ENCODE data around the gene AP3D1.
"Not testable (repeated sequence)": the region's sequence is repeated elsewhere in the genome, so short reads cannot be mapped to it uniquely, and the experiment has no call there.

Gene AP3D1

GRCh38 chr19:2149980-2150793, 1.2 kb downstream of the AP3D1 start:
- no peak for FAIRE-seq

- FAIRE-seq = no peak
These were observed 2.8 kb downstream of the AP3D1 start for GRCh38 chr19:2148482-2149135.

- no peak for FAIRE-seq
These were observed 5.5 kb downstream of the AP3D1 start for GRCh38 chr19:2145831-2146241.

GRCh38 chr19:2144190-2144589, 7.2 kb downstream of the AP3D1 start:
- no peak for FAIRE-seq

GRCh38 chr19:2142173-2142829, 9.1 kb downstream of the AP3D1 start:
- no peak for FAIRE-seq

- FAIRE-seq = no peak
These were observed 11.2 kb downstream of the AP3D1 start for GRCh38 chr19:2140138-2140569.

GRCh38 chr19:2139385-2140137, 11.8 kb downstream of the AP3D1 start:
- FAIRE-seq = no peak

GRCh38 chr19:2138061-2138728, 13.2 kb downstream of the AP3D1 start:
- no peak for FAIRE-seq

- FAIRE-seq = no peak
These were observed 14.6 kb downstream of the AP3D1 start for GRCh38 chr19:2136796-2137195.

GRCh38 chr19:2135474-2136402, 15.6 kb downstream of the AP3D1 start:
- FAIRE-seq = no peak

- FAIRE-seq = no peak
These were observed 18.5 kb downstream of the AP3D1 start for GRCh38 chr19:2132731-2133490.

GRCh38 chr19:2132191-2132590, 19.2 kb downstream of the AP3D1 start:
- no peak for FAIRE-seq

GRCh38 chr19:2131012-2131975, 20.1 kb downstream of the AP3D1 start:
- not testable (repeated sequence) for FAIRE-seq

GRCh38 chr19:2129892-2130770, 21.2 kb downstream of the AP3D1 start:
- no peak for FAIRE-seq

GRCh38 chr19:2129486-2129885, 21.9 kb downstream of the AP3D1 start:
- FAIRE-seq = no peak

GRCh38 chr19:2129022-2129421, 22.3 kb downstream of the AP3D1 start:
- no peak for FAIRE-seq

GRCh38 chr19:2128252-2128651, 23.1 kb downstream of the AP3D1 start:
- FAIRE-seq = not testable (repeated sequence)

GRCh38 chr19:2127758-2128157, 23.6 kb downstream of the AP3D1 start:
- FAIRE-seq = no peak

Data from TTC549 (cell line).